Adrenal gland (tissue), 5 donors: Measurements from ENCODE around the gene AMFR.

Experiments
- CTCF ChIP-seq, 6 experiments: fragments of 450-650 bp in 4 of 6; fragments of 200-600 bp in 2 of 6; sonication (generic) in 1 of 6; IDR thresholded peaks; 1 replicate in 5 of 6; 2 replicates in 1 of 6; pipeline versions ENCODE4 v1.5.1 to v1.8.0; 2016 to 2021; ENCODE audit warnings: antibody characterized with exemption in 6 of 6, mild to moderate bottlenecking in 2 of 6, moderate library complexity in 1 of 6
- POLR2A ChIP-seq, 2 donors: fragments of 450-650 bp; IDR thresholded peaks; one replicate each; pipeline ENCODE4 v1.6.1; 2017; ENCODE audit warnings: antibody characterized with exemption in 2 of 2, mild to moderate bottlenecking in 2 of 2, moderate library complexity in 1 of 2
- donor health status: DM: no; HTN: no; CAD: no.

GRCh38 chr16:56457927-56458470 lies 32.7 kb upstream of the AMFR start:
- no peak for TF ChIP-seq CTCF (IDR thresholded peaks at IDR 0.05)
- no peak for TF ChIP-seq POLR2A (IDR thresholded peaks at IDR 0.05)
